ENCODE measurements around the gene RSPO4.
A peak's percentile ranks its signal among the peaks of the same experiment; 100 is the strongest.

Gene RSPO4

GRCh38 chr20:940926-941325, 61.2 kb downstream of the RSPO4 start:
- DNase-seq: no peak

DNA sequence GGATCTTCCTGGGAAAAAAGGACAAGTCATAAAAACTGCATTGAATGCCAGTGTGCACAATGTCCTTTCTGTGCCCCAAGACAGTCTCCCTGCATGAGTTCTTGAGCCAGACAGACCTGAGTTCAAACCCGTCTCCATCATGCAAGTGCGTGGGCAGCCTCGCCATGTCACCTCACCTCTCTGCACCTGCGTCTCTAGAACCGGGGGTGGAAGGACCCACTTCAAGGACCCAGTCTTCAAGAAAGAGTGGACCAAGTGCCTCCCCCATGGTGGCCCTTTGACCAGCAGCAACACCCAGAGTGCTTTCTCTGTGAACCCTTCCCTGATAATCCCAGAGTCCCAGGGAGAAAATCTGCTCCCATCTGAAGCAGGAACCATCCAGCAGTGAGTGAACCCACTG, 62.5 kb downstream of the RSPO4 start:
- no peak for DNase-seq

- DNase-seq: no peak
Measured at GRCh38 chr20:934186-934840, 67.8 kb downstream of the RSPO4 start.

GRCh38 chr20:933029-933428, 69.1 kb downstream of the RSPO4 start:
- no peak for DNase-seq

- DNase-seq: no peak
Measured at GRCh38 chr20:931401-931800, 70.7 kb downstream of the RSPO4 start.

- DNase-seq: no peak
Measured at GRCh38 chr20:926670-927069, 75.4 kb downstream of the RSPO4 start.

GRCh38 chr20:925516-925915, 76.6 kb downstream of the RSPO4 start:
- no peak for DNase-seq

DNA sequence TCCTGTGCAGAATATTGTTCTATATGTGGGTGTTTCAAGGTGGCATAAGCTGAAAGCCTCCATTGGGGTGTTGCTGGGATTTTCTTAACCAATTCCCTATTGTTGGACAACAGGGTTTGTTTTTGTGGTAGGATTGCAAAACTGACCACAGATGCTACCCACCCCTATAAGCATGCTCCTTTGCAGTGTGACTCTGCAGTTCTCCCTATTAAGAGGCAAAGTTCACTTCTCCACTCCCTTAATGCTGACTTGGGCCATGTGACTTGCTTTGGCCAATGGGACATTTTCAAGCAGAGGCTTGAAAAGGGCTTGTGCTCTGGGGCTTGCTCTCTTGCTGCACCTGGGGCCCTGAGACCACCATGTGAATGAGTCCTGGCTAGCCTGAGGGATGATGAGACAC, 77.5 kb downstream of the RSPO4 start:
- no peak for DNase-seq

GRCh38 chr20:922781-923180, 79.3 kb downstream of the RSPO4 start:
- DNase-seq: no peak

DNA sequence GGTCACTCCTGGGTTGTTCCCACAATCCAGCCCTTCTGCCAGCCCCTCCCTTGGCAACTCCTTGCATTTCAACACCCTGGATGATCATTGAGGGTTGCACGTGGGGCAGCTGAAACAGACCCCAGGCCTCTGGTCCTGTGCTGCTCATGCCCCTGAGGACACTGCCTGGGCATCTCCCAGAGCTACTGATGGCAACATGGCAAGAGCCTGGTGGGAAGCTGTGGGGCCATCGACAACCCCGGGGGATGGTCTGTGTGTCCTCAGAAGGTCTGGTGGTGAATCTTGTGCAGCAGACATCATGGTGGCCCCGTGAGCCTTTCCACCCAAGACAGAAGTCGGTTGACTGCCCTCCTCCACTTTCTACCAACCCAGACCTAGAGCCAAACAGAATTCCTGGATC, 81.0 kb downstream of the RSPO4 start:
- no peak for DNase-seq

DNA sequence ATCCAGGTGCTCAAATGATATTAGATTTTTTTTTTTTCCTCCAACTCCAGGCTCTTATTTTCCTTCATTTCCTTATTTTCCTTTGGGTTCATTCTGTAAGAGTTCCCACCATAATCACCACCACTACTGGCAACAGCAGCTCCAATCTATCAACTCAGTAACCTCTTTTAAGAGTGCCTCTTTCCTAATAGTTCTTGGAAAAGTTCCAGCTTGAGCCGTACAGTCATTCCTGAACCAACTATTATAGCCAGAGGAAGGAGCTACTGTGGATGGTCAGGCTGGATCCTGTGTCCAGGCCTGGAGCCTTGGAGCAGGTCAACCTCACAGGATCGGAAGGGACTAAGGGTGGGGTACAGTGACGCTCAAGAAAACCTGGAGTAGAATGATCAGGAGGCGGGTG, 81.8 kb downstream of the RSPO4 start:
- DNase-seq: no peak

- no peak for DNase-seq
Measured at GRCh38 chr20:919491-919916, 82.6 kb downstream of the RSPO4 start.

DNA sequence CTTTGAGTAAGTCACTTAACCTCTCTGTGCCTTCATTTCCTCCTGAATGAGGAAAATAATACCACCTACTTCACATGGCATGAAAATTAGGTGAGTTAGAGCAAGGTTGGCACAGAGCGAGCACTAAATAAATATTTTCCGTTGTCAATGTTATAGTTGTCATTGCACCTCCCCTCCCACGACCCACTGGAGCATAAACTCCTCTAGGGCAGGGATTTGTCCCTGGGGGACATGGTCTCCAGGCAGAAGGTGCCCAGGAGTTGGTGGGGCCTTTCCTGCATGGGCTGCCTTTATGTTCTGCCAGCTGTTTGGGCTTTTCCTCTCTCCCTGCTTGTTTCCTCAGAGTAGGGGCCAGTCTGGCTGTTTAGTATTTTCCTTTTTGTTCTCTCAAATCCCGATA, 84.7 kb downstream of the RSPO4 start:
- DNase-seq: no peak

DNA sequence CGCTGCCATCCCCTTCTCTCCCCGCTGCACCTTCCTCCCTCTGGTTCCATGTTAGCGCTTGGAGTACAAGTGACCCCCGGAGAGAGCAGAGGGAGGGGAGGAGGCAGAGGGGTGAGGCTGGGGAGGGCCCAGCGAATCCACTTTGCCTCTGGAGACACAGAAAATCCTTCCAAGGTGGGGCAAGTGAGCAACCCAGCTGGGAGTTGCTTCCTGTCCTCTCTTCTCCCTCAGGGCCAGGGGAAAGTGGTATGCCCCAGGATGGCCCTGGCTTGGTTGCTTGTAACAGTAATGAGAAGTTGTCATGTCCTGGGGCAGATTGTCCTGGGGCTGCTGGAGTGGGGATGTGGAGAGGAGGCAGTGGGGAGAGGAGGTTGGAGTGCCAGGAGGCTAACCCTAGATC, 85.3 kb downstream of the RSPO4 start:
- no peak for DNase-seq

DNA sequence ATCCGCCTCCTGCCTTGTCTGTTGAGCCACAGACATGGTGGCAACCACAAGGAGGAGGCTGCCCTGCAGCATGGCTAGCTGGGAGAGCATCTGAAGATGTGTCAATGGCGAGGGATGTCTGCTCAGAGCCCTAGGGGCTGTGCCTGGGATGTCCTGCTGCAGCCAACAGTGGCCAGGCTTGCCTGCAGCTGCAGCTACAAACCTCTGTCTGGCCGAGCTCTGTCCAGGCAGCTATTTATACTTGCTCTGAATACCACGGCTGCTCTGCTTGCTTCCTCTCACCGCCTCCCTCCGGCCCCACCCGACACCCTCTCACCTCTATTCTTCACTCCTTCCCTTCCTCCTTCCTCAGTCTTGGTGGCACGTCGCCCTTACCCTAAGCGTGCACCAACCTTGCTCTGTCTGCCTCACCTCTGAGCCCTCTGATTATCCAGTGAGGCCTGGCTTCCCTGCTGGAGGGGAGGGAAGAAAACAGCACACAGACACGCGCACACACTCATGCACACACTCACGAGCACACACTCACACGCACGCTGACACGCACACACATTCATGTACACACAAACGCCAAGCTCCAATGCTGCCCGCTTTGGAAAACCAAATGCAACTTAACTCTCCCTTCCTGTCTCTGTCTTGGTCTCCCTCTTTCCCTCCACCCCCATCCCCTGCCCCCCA, 85.8 kb downstream of the RSPO4 start, which contains the start of gene ANGPT4:
ANGPT4 (minus strand) TSS at position 210 of the 675 bp plus-strand sequence; CDS start at position 90, 120 bp downstream.
- DNase-seq: no peak

DNA sequence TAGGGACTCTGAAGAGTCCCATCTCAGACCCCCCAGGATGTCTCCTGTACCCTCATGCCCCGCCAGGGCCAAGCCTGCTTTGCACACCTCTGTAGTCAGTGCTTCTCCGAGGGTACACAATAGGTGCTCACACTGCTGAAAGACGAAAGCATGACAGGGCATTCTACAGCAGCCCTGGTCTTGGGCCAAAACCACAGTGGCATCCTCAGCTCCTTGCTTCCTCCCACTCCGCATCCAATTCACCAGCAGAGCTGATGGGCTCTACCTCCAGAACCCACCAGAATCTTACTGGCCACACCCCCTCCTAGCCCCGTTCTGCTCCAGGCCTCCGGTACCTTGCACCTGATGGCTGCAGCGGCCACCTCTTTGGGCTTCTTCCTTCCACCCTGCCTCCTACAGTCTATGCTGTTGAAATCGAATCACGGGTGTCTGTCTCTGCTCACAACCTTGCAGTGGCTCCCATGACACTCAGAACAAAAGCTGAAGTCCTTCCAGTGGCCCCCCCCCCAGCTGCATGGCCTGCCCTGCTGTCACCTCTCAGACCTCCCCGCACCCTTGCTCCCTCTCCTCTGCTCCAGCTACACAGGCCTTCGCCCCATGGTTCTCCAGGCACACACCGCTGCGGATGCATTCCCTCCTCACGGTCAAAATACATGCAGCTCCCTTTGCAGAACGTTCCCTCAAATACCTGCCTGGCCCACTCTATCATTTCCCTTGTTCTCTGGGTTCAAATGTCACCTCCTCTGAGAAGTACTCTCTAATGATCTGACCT, 87.2 kb downstream of the RSPO4 start:
- no peak for DNase-seq

DNA sequence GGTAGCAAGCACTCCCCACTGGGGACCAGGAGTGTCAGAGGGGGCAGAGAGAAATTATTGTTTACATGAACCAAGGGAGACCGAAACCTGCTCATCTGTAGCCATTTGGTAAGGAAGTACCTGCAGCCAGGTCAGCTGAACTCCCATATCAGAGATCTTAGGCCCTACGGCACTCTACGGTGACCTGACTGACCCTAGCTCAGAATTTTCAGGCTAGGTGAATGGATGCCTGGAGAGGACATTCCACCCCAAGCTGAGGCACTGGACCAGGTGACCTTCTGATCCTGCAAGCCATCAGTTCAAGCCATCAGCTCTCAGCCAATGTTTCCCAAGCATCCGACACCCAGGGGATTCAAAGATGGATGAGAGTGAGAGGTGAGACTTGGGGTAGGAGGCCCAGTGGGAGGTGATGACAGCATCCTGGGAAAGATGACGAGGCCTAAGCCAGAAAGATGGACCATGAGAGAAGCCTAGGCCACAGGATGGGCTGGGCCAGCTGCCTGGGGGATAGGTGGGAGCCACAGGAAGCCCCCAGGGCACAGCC, 88.7 kb downstream of the RSPO4 start:
- DNase-seq: no peak

- no peak for DNase-seq
Measured at GRCh38 chr20:911882-912600, 90.1 kb downstream of the RSPO4 start.

- peak; percentile 47 for DNase-seq
Measured at GRCh38 chr20:910870-911770, 91.0 kb downstream of the RSPO4 start.

DNA sequence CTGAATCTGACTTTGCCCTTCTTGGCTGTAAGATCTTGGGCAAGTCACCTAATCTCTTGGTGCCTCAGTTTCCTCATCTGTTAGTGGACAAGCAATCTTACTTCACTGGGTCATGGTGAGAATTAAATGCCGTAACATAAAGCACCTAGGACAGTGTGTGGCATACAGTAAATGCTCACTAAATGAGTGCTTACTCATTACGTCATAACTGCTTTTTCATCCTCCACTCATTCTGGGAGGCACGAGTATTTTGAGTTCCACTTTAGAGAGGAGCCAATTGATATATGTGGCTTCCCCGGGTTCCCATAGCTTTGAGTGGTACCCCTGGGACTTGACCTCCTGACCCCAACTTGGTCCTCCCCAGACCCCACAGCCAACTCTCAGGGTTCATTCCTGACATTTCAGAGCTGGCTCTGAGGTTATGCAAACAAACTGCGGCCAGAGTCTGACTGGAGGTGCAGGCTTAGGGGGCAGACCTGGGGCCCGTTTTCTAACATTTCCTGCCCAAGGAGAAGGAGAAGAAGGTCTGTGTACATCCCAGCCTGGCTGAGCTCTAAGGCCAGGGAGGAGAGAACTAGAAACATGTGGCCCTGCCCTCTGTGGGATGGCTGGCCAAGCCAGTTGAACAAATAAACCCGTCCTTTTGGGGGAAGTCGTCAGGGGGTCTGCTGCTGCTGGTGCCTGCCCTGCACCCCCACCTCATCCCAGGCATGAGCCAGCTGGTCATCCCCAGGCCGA, 91.8 kb downstream of the RSPO4 start:
- peak; percentile 44 for DNase-seq

GRCh38 chr20:909641-910040, 92.5 kb downstream of the RSPO4 start:
- DNase-seq: no peak
